CD14-positive monocyte (primary cell): ENCODE measurements around the gene ETV4. TPM values are rescaled to one million over a fixed set of nuclear protein-coding genes. Genes with fewer than 3 reads are reported as not detected.

Experiments used
- DNase-seq, 3 donors: peaks; one replicate each; pipeline ENCODE4 v3.0.0-alpha.2; 2011 to 2022
- H2AFZ ChIP-seq: 2 replicates; pipeline ENCODE4 v1.6.0; 2012; ENCODE audit warnings: mild to moderate bottlenecking, low read depth, low read length, inconsistent platforms; ENCODE audit not compliant: insufficient read depth, poor library complexity, severe bottlenecking
- H3K27ac ChIP-seq, 2 donors: 1 replicate in 1 of 2; 2 replicates in 1 of 2; pipeline ENCODE4 v1.5.1; 2012 to 2013; ENCODE audit warnings: low read length in 2 of 2, control low read depth in 1 of 2, inconsistent platforms in 1 of 2, low read depth in 1 of 2, mild to moderate bottlenecking in 1 of 2
- H3K27me3 ChIP-seq, 2 donors: one replicate each; pipeline versions ENCODE4 v1.6.0 to v1.6.1; 2011 to 2013; ENCODE audit warnings: low read length in 2 of 2; ENCODE audit not compliant: control insufficient read depth in 2 of 2, insufficient read depth in 2 of 2
- H3K36me3 ChIP-seq, 2 donors: replicated peaks in 1 of 2; 1 replicate in 1 of 2; 2 replicates in 1 of 2; pipeline versions ENCODE4 v1.5.1 to v1.6.1; 2012 to 2013; ENCODE audit warnings: low read length in 2 of 2, control low read depth in 1 of 2, inconsistent platforms in 1 of 2, mild to moderate bottlenecking in 1 of 2; ENCODE audit not compliant: insufficient read depth in 2 of 2, control insufficient read depth in 1 of 2
- H3K4me1 ChIP-seq, 2 donors: 1 replicate in 1 of 2; 2 replicates in 1 of 2; pipeline versions ENCODE4 v1.5.1 to v1.6.1; 2012 to 2013; ENCODE audit warnings: low read length in 2 of 2, control low read depth in 1 of 2, inconsistent platforms in 1 of 2, mild to moderate bottlenecking in 1 of 2, moderate library complexity in 1 of 2; ENCODE audit not compliant: insufficient read depth in 2 of 2, control insufficient read depth in 1 of 2
- H3K4me2 ChIP-seq: replicated peaks from 2 replicates; pipeline ENCODE3; 2012; ENCODE audit warnings: low read length, moderate library complexity, mild to moderate bottlenecking; ENCODE audit not compliant: poor library complexity, severe bottlenecking; ENCODE audit errors: extremely low read depth
- H3K4me3 ChIP-seq, 3 experiments: fragments of 200-600 bp in 1 of 3; sonication (generic) in 1 of 3; replicated peaks in 1 of 3; 1 replicate in 2 of 3; 2 replicates in 1 of 3; pipeline ENCODE4 v1.5.1; 2011 to 2013; ENCODE audit warnings: low read length in 3 of 3, mild to moderate bottlenecking in 3 of 3, control low read depth in 2 of 3, low read depth in 2 of 3, inconsistent platforms in 1 of 3, moderate library complexity in 1 of 3
- H3K79me2 ChIP-seq: 2 replicates; pipeline ENCODE4 v1.6.0; 2012; ENCODE audit warnings: mild to moderate bottlenecking, control low read depth, inconsistent platforms, low read length, moderate library complexity; ENCODE audit not compliant: insufficient read depth
- H3K9ac ChIP-seq: 2 replicates; pipeline ENCODE4 v1.6.0; 2017; ENCODE audit warnings: low read length, mild to moderate bottlenecking; ENCODE audit not compliant: insufficient read depth, poor library complexity, severe bottlenecking
- H3K9me3 ChIP-seq, 2 donors: replicated peaks in 1 of 2; 1 replicate in 1 of 2; 2 replicates in 1 of 2; pipeline versions ENCODE4 v1.5.1 to v1.6.1; 2012 to 2013; ENCODE audit warnings: low read length in 2 of 2, control low read depth in 1 of 2; ENCODE audit not compliant: control insufficient read depth in 1 of 2, insufficient read depth in 1 of 2
- H4K20me1 ChIP-seq: 2 replicates; pipeline ENCODE4 v1.6.0; 2012; ENCODE audit warnings: mild to moderate bottlenecking, low read length, control low read depth, moderate library complexity; ENCODE audit not compliant: insufficient read depth
- H3K27ac Mint-ChIP-seq, 7 donors: one replicate each; pipeline ENCODE4 v1.8.0; 2020; ENCODE audit warnings: mild to moderate bottlenecking in 7 of 7, mixed read lengths in 7 of 7, moderate library complexity in 6 of 7, inconsistent platforms in 2 of 7
- H3K27me3 Mint-ChIP-seq, 3 donors: one replicate each; pipeline ENCODE4 v1.8.0; 2021 to 2022; ENCODE audit warnings: low read depth in 3 of 3, mild to moderate bottlenecking in 3 of 3, mixed read lengths in 3 of 3, moderate library complexity in 3 of 3, inconsistent platforms in 1 of 3
- H3K36me3 Mint-ChIP-seq, 2 donors: one replicate each; pipeline ENCODE4 v1.8.0; 2020; ENCODE audit warnings: mixed read lengths in 2 of 2, inconsistent platforms in 1 of 2, mild to moderate bottlenecking in 1 of 2
- H3K4me1 Mint-ChIP-seq: one replicate; pipeline ENCODE4 v1.8.0; 2020; ENCODE audit warnings: mild to moderate bottlenecking, mixed read lengths
- H3K4me3 Mint-ChIP-seq, 2 donors: one replicate each; pipeline ENCODE4 v1.8.0; 2020; ENCODE audit warnings: mild to moderate bottlenecking in 2 of 2, mixed read lengths in 2 of 2, moderate library complexity in 1 of 2
- H3K9me3 Mint-ChIP-seq, 7 donors: one replicate each; pipeline ENCODE4 v1.8.0; 2020 to 2022; ENCODE audit warnings: mixed read lengths in 7 of 7, mild to moderate bottlenecking in 6 of 7, moderate library complexity in 6 of 7, inconsistent platforms in 2 of 7
- WGBS: methylation state at CpG from one replicate; pipeline ENCODE4 v1.1.5; 2013; ENCODE audit warnings: missing lambda C conversion rate; ENCODE audit not compliant: insufficient coverage; 5-methylcytosine and 5-hydroxymethylcytosine counted together
- intact Hi-C, 2 donors: fragments of 100-400 bp; cut with micrococcal nuclease; formaldehyde crosslinking; loops; one replicate each; pipeline versions ENCODE4 v1.15.0 to v1.15.1; 2023
- polyA plus RNA-seq, 3 donors: library from polyadenylated mRNA; depleted of rRNA in 1 of 3; unstranded in 2 of 3; stranded (reverse) in 1 of 3; fragments of 300-500 nt in 2 of 3; fragments of >200 nt in 1 of 3; fragmentation: Illumina TruSeq in 2 of 3; gene quantifications; 1 replicate in 2 of 3; 2 replicates in 1 of 3; pipeline ENCODE4 v1.2.3, GENCODE V29; 2012 to 2021
- TF ChIP-seq, protein P1 (sequence below): fragments of 200-600 bp; IDR thresholded peaks from one replicate; pipeline ENCODE4 v1.8.0; 2022; ENCODE audit warnings: antibody characterized with exemption, mild to moderate bottlenecking

Gene ETV4
- polyA plus RNA-seq, 3 donors: not detected

GRCh38 chr17:43531082-43531378 is 15.1 kb downstream of the ETV4 start:
- H3K79me2 ChIP-seq: no peaks in the 10 kb centered on the region
- no peaks in the 10 kb centered on the region for H3K27me3 ChIP-seq
- TF ChIP-seq, protein P1, sequence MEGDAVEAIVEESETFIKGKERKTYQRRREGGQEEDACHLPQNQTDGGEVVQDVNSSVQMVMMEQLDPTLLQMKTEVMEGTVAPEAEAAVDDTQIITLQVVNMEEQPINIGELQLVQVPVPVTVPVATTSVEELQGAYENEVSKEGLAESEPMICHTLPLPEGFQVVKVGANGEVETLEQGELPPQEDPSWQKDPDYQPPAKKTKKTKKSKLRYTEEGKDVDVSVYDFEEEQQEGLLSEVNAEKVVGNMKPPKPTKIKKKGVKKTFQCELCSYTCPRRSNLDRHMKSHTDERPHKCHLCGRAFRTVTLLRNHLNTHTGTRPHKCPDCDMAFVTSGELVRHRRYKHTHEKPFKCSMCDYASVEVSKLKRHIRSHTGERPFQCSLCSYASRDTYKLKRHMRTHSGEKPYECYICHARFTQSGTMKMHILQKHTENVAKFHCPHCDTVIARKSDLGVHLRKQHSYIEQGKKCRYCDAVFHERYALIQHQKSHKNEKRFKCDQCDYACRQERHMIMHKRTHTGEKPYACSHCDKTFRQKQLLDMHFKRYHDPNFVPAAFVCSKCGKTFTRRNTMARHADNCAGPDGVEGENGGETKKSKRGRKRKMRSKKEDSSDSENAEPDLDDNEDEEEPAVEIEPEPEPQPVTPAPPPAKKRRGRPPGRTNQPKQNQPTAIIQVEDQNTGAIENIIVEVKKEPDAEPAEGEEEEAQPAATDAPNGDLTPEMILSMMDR: no peak
- Mint-ChIP-seq H3K4me1 (peaks cover 11% of the 10 kb centered on the region), H3K9me3 (no peaks in the 10 kb centered on the region), H3K27ac (peak overlapping the region in 1 of 7 donors; percentile 26), H3K4me3 (no peak overlapping the region), H3K27me3 (peaks cover 0 to 11% (median 1%) of the 10 kb centered on the region in 3 donors), H3K36me3 (peaks cover 20 to 29% of the 10 kb centered on the region in 2 donors)
- intact Hi-C loops: no loop called here
- no peak overlapping the region for H3K27ac ChIP-seq
- H3K4me1 ChIP-seq: peaks cover 6 to 7% of the 10 kb centered on the region in 2 donors
- peaks cover 39% of the 10 kb centered on the region for H4K20me1 ChIP-seq
- H3K9ac ChIP-seq: no peak overlapping the region
- H3K4me3 ChIP-seq: no peak overlapping the region
- no peak overlapping the region for H3K4me2 ChIP-seq
- no peak for DNase-seq
- H3K9me3 ChIP-seq: no peaks in the 10 kb centered on the region
- H3K36me3 ChIP-seq: peaks cover 19 to 32% of the 10 kb centered on the region in 2 donors
- H2AFZ ChIP-seq: no peak overlapping the region
- WGBS: no CpG with 5 or more reads among the region's 3 CpGs

- intact Hi-C loops: no loop called here
These were observed 15.7 kb downstream of the ETV4 start for GRCh38 chr17:43530288-43531081.

More at GRCh38 chr17:43530288-43531081, 15.7 kb downstream of the ETV4 start:
- H3K4me1 ChIP-seq: peaks cover 6 to 7% of the 10 kb centered on the region in 2 donors
- no peak overlapping the region for H3K4me2 ChIP-seq
- 0% methylated on average over 5 of the region's 23 CpGs for WGBS
- peak overlapping the region in 1 of 7 donors; percentile 32 for H3K27ac Mint-ChIP-seq
- H3K9me3 ChIP-seq: no peaks in the 10 kb centered on the region
- no peaks in the 10 kb centered on the region for H3K79me2 ChIP-seq
- no peak overlapping the region for H3K27ac ChIP-seq
- no peaks in the 10 kb centered on the region for H3K27me3 ChIP-seq
- no peak for DNase-seq
- H3K27me3 Mint-ChIP-seq: peaks cover 0 to 11% (median 1%) of the 10 kb centered on the region in 3 donors
- H3K4me1 Mint-ChIP-seq: peaks cover 9% of the 10 kb centered on the region
- H2AFZ ChIP-seq: no peak overlapping the region
- H4K20me1 ChIP-seq: peaks cover 44% of the 10 kb centered on the region
- no peak overlapping the region for H3K4me3 ChIP-seq
- peaks cover 25 to 37% of the 10 kb centered on the region in 2 donors for H3K36me3 ChIP-seq
- no peak overlapping the region for H3K9ac ChIP-seq
- peaks cover 26 to 35% of the 10 kb centered on the region in 2 donors for H3K36me3 Mint-ChIP-seq
- H3K4me3 Mint-ChIP-seq: no peak overlapping the region
- TF ChIP-seq, protein P1: no peak
- no peaks in the 10 kb centered on the region for H3K9me3 Mint-ChIP-seq
